ENCODE measurements around the gene CTSS.

DNA sequence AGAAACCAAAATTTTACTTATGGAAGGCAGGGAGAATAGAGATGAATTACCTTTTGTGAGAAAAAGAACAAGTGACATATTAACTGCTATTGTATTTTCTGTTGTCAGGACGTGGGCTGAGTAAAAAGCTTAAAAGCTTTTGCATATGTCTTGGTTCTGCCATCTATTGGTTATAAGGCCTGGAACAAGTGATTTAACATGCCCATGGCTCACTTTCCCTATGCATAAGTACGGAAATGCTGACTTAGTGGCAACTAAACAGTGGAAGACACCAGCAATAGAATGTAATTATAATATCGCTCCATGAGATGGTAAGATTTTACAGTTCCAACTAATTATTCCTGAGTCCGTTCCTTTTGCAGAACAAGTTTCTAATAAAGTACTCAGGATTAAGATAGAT lies 6.7 kb upstream of the CTSS start:
- TF ChIP-seq EZH2 (IDR thresholded peaks at IDR 0.05; ENCODE audit: low read length, unreplicated experiment) (no peak), CTCF (conservative IDR thresholded peaks at IDR 0.05; ENCODE audit: low read depth, low read length) (no peak), EZH2phosphoT487 (IDR thresholded peaks at IDR 0.05; ENCODE audit: borderline replicate concordance, low read length) (no peak)

Measured in PC-3 (cell line).